Femur (tissue), 1 donor: Measurements from ENCODE around the gene SMC5.
"Not testable (repeated sequence)": the region's sequence is repeated elsewhere in the genome, so short reads cannot be mapped to it uniquely, and the experiment has no call there.

Experiments used
- DNase-seq: peaks from one replicate; pipeline ENCODE4 v3.0.0-alpha.2; 2017

The SMC5 gene

DNA sequence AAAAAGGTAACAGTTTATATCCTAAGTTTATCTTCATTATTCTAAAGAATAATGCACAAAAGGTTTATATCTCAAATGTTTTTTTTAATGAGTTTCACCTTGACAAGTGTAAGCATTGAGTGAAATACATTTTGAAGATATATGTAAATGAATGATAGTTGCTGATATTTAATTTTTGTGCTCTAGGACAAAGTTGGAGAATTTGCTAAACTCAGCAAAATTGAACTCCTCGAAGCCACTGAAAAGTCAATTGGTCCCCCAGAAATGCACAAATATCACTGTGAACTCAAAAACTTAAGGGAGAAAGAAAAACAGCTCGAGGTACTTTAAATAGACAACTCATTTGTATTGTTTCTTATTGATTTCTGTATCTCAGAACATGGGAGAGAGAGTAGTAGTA, 19.5 kb downstream of the SMC5 start:
- no peak for DNase-seq

DNA sequence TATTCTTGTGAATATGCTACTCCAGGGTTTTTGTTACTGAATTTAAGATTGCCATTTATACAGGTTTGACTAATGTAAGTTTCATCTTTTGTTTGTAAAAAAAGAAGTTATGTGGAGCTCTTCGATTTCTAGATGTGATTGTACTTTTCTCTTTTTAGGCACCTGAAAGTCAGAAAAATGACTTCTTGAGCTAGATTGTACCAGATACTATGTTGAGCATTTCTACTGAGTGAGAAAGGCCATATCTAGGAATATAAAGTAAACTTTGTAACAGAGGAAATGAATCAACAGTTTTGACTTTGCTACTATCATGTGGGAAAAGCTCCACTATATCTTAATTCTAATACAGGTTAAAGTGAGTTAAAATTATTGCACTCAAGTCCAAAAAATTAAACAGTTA, 25.1 kb downstream of the SMC5 start:
- no peak for DNase-seq

DNA sequence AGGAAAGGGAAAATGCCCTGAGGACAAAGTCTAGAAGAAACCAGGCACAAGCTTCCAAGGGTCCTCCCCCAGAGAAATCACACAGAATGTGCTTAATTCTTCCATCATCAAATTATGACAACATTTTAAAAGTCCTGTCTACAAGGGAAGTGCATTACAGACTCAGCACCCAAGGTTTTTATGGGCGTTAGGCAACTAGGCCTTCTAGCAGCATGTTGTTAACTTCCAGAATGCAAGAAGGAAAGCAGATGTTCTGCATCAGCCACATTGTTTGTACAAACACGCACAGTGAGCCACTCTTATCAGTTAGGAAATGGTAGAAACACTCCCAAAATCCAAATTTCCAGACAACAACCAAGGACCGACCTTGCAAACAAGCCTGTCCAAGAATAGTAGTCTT, 26.5 kb downstream of the SMC5 start:
- no peak for DNase-seq

DNA sequence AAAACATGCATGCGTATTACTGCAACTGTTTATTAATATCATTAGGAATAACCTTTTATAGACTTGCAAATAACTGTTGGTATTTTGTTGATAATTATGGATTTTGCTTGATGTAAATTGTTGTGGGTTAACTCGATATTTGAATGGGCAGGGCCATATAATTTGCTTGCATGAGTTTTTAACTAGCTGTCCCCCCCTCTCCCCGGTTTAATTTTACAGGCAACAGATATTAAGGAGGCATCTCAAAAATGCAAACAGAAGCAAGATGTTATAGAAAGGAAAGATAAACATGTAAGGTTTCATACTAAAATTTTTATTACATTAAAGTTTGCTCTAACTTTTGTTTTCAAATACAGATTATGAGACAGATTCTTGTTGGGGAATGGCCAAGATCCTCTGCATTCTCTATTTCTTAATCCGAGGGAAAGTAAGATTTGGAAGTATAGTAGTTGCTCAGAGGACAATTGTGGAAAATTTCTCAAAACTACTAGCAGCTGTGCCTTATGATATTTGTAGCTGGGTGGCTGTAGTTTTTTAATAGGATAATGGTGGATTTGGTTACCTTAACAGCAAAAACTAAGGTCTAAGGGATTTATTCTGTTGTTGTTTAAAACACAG, 27.3 kb downstream of the SMC5 start:
- DNase-seq, result no peak

DNA sequence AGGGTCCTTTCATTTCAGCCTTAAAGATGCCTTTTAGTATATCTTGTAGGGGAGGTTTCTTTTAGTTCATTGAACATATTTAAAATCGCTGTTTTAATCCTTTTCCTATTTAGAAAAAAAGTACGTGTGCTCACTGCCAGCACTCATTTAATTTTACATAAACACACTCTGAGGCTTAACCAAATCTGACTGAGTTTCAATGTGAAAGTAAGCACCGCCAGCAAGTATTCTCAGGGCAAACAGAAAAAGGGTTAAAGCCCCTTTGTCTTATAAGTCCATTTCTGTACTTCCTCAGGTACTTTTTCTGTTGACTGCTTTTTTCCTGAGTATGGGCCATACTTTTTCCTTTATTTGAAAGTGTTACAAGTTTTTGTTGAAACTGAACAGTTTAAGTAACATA, 31.8 kb downstream of the SMC5 start:
- no peak for DNase-seq

DNA sequence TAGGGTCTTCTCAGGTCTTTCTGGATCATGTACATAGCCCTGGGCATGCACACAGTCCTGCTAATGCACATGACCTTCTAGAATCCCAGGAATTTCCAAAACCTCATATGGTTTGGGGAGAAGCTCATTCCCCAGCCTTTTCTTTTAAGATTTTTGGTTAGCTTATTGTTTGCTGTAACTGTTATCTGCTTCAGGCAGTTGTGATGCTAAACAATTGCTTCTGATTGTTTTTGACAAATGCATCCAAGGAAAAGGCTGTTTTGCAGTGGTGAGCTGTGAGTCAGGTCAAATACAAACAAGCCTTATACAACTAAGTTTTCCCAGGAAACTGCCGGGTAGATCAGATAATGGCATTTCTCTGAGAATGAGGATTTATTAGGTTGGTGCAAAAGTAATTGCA, 32.7 kb downstream of the SMC5 start:
- DNase-seq, result no peak

DNA sequence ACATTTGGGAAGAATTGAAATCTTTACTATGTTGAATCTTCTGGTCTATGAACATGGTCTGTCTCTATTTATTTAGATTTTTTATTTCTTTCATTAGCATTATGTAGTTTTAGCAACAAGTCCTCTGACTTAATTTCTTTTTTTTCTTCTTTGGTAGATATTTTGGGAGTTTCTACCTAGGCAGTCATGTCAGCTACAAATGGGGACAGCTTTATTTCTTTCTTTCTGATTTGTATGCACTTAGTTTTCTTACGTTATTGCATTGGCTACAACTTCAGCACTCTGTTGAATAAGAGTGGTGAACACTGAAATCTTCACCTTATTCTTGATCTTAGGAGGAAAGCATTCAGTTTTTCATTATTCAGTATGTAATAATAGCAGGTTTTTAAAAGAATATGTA, 33.5 kb downstream of the SMC5 start:
- DNase-seq, result no peak

DNA sequence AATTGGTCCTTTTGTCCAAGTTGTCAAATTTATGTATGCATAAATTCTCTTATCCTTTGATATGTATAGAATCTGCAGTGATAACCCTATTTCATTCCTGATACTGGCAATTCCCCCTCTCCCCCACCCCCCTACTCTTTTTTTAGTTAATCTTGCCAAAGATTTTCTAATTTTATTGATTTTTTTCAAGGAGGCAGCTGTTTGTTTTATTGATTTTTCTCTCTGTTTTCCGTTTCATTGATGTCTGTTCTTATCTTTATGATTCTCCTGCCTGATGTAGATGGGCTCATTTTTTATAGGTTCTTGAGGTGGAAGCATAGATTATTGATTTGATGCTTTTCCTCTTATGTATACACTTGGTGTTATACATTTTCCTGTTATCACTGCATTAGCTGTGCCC, 34.4 kb downstream of the SMC5 start:
- no peak for DNase-seq

DNA sequence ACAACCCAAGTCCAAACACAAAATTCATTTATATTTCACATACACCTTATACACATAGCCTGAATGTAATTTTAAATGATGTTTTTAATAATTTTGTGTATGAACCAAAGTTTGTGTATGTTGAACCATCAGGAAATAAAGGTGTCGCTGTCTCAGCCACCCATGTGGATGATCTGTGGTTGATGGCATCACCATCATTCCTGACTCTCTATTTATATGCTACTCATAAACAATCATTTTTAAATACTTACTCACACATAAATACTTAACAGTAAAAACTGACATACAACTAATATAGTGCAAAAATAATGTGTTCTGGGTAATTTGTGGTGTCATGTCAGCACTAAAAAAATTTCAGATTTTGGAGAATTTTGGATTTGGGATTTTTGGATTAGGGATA, 38.4 kb downstream of the SMC5 start:
- DNase-seq, result no peak

DNA sequence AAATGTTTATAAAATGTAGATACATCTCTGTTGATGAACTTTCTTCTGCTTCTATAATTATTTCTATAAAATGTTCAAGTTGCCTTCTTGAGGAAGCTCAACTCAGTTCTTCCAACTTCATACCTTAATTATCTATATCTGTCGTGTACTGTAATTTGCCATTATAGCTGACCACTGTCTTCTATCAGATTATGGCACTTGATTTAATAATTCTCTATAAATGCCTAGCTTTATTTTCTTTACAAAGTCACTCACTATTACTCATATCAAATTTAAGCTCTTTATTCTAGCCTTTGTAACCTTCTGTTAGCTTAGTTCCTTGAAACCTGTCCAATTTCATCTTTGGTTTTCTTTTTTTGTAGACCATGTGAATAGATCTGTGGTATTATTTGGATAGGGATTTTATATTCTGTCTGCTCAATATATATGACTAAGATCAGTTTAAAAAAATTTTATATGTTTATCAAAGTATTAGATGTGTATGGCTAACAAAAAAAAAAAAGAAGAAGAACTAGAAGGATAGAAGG, 39.5 kb downstream of the SMC5 start:
- DNase-seq, result no peak

DNA sequence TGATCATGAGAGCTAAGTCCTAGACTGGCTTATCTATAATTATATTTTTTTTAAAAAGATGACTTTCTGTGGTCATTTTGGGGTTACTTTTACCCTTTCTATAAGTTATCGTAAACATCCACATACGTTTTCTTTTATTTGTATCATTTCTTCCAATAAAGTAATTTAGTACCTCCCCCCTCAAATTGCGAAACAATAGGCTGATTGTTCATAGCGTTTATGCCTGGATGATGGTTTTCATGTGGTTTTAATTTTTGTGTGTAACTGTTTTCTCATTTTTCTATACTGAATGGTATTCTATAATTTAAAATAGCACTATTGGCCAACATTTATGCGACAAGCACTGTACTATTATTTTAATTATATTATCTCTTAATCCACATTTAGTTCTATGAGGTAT, 44.5 kb downstream of the SMC5 start:
- no peak for DNase-seq

DNA sequence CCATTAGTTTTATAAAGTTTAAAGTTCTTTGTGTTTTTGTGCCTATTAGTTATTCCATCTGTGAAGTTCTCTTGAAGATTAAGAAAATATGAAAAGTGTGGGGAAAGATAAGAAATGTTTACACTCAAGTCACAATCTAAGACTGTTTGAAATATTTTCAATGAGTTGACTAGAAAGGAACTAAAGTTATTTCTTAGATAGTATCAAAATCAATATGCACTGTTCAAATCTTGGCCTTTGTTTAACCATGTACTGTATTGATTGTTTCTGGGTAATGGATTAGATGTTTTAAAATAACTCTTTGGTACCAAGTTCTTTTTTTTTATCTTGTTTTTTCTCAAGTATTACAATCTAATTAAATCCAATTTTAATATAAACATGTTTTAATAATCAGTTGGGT, 46.0 kb downstream of the SMC5 start:
- DNase-seq, result no peak

DNA sequence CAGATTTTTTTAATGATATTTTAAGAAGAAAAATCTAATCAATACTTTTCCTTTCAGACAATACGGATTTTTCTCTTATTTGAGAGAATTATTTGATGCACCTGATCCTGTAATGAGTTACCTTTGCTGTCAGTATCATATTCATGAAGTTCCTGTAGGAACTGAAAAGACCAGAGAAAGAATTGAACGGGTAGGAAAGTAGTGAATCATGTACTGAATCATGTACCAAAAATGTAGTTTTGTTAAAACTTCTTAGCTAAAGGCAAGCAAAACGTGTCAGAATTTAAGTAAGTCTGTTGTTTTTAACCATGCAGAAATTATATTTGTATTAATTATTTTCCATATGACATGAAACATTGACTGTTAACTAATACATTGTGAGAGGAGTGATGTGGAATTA, 56.6 kb downstream of the SMC5 start:
- DNase-seq, result no peak

DNA sequence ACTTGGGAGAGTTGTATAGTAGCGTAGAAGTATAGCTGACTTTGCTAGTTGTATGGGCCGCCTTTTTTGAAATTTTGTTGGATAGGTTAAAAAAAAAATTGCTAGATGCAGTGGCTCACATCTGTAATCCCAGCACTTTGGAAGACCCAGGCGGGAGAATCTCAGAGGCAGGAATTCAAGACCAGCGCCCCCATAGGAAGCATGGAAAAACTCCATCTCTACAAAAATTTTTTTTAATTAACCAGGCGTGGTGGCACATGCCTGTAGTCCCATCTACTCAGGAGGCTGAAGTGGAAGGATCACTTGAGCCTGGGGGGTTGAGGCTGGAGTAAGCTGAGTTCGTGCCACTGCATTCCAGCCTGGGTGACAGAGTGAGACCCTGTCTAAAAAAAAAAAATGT, 59.2 kb downstream of the SMC5 start:
- no peak for DNase-seq

DNA sequence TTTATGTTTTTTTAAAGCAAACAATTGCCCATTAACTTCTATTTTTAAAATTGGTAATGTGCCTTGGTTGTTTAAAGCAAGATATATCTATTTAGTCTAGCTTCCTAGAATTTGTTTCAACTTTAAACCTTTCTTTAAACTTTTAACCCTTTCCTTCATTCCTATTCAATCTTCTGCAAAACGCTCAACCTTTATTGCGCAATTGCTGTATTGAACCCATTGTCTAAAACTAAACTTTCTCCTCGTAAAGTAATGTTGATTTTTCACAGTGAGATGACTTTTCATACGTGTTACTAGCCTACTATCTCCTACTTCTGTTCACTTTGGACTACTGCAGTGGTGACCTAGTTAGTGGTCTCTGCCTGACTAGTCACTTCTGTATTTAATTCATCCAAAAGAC, 63.3 kb downstream of the SMC5 start:
- DNase-seq, result no peak

DNA sequence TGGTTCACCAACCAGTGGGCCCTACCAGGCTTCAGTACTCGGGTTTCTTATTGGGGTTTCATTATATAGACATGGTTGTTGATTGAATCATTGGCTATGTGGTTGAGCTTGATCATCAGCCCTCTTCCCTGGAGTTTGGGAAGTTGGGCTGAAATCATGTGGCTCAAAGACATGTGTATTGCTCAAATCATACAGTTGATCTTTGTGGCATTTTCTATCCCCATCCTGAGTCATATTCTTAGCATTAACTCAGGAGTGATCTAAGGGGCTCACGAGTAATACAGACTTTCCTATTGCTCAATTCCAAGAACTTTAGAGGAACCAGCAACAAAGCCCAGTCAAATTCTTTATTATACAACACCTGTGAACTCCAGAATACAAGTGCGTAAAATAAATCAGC, 66.2 kb downstream of the SMC5 start:
- DNase-seq, result no peak

DNA sequence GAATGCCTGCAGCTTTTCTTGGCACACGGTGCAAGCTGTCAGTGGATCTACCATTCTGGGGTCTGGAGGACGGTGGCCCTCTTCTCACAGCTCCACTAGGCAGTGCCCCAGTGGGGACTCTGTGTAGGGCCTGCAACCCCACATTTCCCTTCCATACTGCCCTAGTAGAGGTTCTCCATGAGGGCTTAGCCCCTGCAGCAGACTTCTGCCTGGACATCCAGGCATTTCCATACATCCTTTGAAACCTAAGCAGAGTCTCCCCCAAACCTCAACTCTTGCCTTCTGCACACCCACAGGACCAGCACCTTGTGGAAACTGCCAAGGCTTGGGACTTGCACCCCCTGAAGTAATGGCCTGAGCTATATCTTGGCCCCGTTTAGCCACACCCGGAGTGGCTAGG, 69.8 kb downstream of the SMC5 start:
- DNase-seq, result not testable (repeated sequence)

DNA sequence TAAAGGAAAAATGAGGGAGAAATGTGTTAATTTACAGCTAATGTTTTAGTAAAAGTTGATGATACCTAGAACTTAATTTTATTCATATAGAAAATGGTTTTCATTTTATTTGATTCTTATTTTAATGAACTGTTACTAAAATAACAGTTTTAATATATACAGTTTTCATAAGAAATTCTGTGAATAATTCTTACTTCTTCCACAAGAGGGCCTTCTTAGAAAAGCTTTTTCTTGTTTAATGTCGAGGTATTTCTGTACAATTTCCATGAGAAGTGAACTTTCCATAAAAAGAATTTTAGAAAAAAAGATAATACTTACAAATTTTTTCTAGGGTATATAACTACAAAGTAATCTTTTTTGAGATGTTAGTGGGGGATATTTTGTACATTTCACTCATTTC, 81.8 kb downstream of the SMC5 start:
- no peak for DNase-seq

DNA sequence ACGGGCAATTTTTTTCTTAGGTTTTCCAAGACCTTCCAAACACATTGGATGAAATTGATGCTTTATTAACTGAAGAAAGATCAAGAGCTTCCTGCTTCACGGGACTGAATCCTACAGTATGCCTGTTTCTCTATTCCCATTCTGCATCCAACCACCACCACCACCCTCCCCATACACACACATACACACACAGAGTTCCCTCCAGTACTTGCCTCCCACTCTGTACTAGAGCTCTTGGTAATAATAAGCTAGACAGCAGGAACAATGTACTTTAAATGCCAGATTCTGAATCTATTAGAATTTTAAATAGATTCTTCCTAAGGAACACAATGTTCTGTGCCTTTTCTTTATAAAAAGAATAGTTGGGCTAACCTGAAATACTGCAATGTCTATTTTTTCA, 88.3 kb downstream of the SMC5 start:
- DNase-seq, result no peak

DNA sequence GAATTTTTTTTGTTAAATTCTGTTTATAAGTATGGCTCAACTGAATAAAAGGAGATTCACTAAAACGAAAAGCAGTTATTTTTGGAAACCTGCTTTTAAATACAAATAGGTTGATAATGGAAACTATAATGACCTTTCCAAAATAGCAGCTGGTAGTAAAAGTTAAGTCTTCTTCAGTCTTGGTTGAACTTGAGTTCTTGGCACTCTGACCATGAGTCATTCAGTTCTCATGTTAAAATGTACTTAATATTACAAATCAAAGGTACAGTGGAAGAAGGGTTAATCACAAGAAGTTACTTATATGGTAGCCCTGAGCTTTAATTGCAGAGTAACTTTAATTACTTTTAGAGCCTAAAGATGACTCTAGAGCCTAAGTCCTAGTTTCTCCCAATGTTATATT, 93.6 kb downstream of the SMC5 start:
- DNase-seq, result no peak

DNA sequence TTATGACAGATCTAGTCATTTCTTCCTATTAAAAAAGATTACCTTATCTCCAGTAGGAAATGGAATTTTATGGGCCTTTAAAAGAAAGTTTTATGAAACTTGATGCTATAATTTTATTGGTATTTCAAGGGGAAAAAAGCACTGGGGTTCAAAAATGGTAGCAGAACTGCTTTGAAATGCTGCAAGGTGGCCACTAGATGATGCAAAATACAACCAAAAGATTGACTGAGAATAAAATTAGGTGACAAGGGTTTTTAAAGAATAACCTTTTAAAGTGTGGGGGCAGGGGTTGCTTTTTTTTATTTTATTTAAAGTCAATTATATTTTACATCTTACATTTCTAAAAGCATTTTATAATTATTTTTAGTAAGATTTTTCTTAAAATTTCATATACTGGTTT, 94.0 kb downstream of the SMC5 start:
- DNase-seq, result no peak

DNA sequence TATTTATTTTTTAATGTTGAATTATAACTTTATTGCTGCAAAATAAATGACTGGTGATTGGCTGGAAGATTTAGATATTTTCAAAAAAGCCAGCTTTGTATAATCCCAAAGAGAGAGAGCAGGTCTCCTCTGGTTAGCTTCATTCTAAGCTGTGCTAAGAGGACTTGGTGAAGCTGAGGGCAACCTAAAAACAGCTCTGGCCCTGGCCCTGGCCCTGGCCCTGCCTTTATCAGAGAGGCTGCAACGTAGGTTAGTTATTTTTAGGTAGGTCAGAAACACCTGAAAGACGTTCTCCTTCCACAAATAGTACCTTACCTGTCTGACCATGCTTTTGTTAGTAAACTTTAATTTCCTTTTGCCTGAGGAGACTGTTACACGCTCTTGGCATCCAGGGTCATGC, 97.0 kb downstream of the SMC5 start:
- DNase-seq, result no peak

DNA sequence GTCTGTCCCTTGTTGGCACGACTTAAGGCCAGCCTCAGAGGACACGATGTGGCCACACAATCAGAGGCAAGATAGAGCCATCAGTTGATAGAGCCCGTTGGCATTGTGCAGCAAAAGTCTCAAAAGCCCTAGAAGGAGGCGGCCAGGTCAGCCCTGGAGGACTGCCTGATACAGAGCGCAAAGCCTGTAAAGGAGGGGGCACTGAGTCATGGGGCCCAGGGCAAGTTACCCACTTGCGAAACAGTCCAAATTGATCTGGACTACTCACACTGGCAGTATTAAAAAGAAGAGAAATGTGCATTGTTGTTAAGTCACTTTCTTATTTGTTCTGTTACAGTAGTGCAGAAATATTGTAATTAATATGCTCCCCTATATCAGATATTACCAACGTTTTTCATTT, 104.2 kb downstream of the SMC5 start:
- no peak for DNase-seq

DNA sequence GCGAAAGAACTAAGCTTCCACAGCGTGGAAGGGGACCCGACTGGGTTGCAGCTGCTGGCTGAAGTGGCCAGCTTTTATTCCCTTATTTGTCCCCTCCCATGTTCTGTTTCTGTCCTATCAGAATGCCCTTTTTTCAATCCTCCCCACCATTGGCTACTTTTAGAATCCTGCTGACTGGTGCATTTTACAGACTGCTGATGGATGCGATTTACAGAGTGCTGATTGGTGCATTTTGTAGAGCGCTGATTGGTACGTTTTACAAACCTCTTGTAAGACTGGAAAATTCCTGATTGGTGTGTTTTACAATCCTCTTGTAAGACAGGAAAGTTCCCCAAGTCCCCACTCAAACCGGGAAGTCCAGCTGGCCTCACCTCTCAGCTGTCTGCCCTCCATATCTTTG, 105.0 kb downstream of the SMC5 start:
- no peak for DNase-seq

DNA sequence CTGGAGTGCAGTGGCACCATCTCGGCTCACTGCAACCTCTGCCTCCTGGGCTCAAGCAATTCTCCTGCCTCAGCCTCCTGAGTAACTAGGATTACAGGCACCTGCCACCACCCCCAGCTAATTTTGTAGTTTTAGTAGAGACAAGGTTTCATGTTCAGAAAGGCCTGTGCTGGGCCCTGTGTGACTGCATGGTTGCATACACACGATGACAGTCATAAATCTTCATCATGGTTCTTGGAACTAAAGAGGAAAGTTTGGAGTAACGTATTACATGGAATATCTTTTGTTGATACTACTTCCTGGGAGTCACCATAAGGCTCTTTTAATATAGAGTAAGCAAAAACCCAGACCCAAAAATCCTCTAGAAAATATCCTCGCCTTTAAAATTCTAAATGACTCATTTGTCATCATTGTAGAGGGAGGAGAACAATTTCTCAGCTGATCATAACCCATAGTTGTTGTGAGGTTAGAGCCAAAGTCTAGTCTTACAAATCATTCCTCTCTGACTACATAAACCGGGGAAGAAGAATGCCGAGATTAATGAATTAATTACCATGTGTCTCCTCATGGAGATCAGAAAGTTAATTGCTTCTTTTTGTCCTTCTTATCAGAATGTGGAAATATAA, 108.6 kb downstream of the SMC5 start:
- no peak for DNase-seq
